Astrocyte of the cerebellum (primary cell): ENCODE results near the gene TIAM2.

Source experiments
- DNase-seq: peaks from one replicate; pipeline ENCODE4 v3.0.0-alpha.2; 2011; ENCODE audit warnings: low read depth
- H3K4me3 ChIP-seq: 2 replicates; pipeline ENCODE4 v1.5.1; 2011; ENCODE audit warnings: mild to moderate bottlenecking, low read depth, low read length, moderate library complexity
- in situ Hi-C: cut with HindIII; loops from 2 replicates; pipeline ENCODE4 v1.10.0; 2017; ENCODE audit warnings: low sequenced_read_pairs
- TF ChIP-seq, protein P1 (sequence below): IDR thresholded peaks from 2 replicates; pipeline ENCODE4 v1.5.1; 2012; ENCODE audit warnings: low read length, low read depth, moderate library complexity, mild to moderate bottlenecking; ENCODE audit errors: missing control alignments

TIAM2 gene

GRCh38 chr6:155039618-155040017 is 44.5 kb downstream of the TIAM2 start:
- in situ Hi-C loops, result no loop called here
- TF ChIP-seq, protein P1, sequence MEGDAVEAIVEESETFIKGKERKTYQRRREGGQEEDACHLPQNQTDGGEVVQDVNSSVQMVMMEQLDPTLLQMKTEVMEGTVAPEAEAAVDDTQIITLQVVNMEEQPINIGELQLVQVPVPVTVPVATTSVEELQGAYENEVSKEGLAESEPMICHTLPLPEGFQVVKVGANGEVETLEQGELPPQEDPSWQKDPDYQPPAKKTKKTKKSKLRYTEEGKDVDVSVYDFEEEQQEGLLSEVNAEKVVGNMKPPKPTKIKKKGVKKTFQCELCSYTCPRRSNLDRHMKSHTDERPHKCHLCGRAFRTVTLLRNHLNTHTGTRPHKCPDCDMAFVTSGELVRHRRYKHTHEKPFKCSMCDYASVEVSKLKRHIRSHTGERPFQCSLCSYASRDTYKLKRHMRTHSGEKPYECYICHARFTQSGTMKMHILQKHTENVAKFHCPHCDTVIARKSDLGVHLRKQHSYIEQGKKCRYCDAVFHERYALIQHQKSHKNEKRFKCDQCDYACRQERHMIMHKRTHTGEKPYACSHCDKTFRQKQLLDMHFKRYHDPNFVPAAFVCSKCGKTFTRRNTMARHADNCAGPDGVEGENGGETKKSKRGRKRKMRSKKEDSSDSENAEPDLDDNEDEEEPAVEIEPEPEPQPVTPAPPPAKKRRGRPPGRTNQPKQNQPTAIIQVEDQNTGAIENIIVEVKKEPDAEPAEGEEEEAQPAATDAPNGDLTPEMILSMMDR, result no peak
- no peak for DNase-seq
- no peak overlapping the region for H3K4me3 ChIP-seq

- DNase-seq, result no peak
- TF ChIP-seq, protein P1, result no peak
- no peak overlapping the region for H3K4me3 ChIP-seq
- in situ Hi-C loops, result no loop called here
Observed at GRCh38 chr6:155040154-155040553, 45.0 kb downstream of the TIAM2 start.

DNA sequence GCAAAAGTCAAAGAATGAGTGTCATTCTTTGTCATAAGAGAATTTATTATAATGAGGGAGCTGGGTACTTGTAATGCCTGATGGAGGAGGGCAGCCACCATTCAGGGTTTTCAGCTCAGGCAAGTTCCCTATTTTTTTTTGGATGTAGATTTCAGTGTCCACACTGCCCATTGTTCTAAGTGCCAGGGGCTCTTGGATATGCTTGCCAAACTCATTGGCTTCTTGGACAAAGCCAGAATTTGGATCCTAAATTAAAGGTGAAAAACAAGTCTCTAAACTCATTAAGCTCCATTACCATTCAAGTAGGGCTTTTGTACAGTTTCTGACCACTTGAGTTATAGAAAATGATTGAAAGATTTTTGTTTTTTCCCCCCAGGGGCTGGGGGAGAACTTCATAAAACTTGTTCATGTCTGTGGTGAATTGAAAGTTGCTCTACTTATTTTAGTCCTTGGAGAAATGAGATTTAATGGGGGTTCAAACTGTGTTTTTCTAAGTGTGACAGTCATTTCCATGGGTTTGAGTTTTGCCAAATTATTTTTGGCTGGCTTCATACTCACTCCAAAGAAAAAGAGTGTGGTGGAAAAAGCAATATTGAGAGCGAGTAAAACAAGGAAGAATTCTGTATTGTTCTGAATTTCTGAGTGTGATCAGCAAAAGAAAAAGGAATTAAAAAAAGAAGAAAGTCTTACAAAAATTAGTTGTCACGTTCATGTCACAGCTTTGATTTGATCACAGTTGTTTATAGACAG is 46.0 kb downstream of the TIAM2 start:
- no peak overlapping the region for H3K4me3 ChIP-seq
- TF ChIP-seq, protein P1, result no peak
- no peak for DNase-seq
- in situ Hi-C loops, result no loop called here

GRCh38 chr6:155041741-155042279 is 46.7 kb downstream of the TIAM2 start:
- no peak for DNase-seq
- TF ChIP-seq, protein P1, result no peak
- H3K4me3 ChIP-seq, result no peak overlapping the region
- in situ Hi-C loops, result no loop called here

DNA sequence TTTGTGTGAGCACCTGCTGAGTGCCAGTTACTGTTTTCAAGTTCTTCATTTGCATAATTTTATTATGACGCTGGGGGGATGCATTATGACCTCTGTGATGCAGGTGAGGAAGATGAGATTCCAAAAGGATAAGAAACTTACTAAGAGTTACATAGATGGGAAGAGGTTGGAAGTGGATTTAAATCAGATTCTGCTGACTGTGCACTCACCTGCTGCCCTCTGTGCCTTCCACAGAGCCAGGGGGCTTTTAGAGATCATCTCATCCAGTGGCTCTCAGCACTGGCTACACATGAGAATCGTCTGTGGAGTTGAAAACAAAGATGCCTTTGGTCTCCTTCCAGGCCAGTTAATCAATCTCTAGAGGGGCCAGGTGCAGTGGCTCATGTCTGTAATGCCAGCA is 47.9 kb downstream of the TIAM2 start:
- in situ Hi-C loops, result no loop called here
- DNase-seq, result no peak
- TF ChIP-seq, protein P1, result no peak
- no peak overlapping the region for H3K4me3 ChIP-seq

DNA sequence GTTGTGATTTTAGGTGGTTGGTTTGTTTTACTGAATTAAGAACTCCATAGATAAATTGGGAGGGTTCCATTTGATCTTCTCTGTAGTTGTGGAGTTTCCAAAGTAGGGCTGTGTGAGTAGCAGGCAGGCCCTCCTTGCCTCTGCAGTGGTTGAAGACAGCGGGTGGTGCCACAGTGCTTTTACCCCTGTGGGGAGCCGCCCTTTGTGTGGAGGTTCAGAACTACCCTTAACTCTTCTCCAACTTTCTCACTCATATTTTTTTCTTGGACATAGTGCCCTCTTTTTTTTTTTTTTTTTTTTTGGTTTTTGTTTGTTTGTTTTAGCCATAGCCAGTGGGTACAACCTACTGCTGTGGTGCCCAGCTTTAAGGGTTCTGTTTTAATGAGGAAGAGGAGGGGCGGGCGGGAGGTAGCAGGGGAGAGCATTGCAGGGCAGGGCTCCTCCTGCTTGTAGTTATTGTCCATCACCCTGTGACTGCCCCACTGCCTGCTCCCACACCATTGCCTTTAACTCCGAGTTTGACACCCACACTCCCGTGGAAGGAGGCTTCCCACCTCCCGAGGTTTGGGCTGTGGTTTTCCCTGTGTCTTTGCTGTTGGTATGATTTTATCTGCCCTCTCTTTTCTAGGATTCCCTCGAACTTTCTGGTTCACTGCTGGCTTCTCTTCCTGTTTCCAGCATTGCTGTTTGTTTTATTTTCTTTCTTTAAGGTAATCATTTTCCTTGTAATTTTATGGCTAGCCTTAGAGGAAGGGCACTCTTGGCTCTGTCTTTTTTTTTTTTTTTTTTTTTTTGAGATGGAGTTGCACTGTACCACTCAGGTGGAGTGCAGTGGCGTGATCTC is 50.7 kb downstream of the TIAM2 start:
- in situ Hi-C loops, result no loop called here
- TF ChIP-seq, protein P1, result no peak
- no peak for DNase-seq
- H3K4me3 ChIP-seq, result no peak overlapping the region
